NB4 (cell line): ENCODE measurements around the gene STYK1.
"Not testable (repeated sequence)": the region's sequence is repeated elsewhere in the genome, so short reads cannot be mapped to it uniquely, and the experiment has no call there.

ENCODE experiments used
- DNase-seq: peaks from one replicate; pipeline ENCODE4 v3.0.0; 2010; ENCODE audit warnings: low read depth
- H3K4me3 ChIP-seq: one replicate; pipeline ENCODE4 v1.5.1; 2011; ENCODE audit warnings: mild to moderate bottlenecking, low read depth, low read length, moderate library complexity
- MAX ChIP-seq: IDR thresholded peaks from 2 replicates; pipeline ENCODE4 v1.6.1; 2011; ENCODE audit warnings: low read depth, low read length
- MYC ChIP-seq: IDR thresholded peaks from 2 replicates; pipeline ENCODE4 v1.6.1; 2011; ENCODE audit warnings: low read depth, low read length
- POLR2A ChIP-seq: IDR thresholded peaks from 2 replicates; pipeline ENCODE4 v1.6.1; 2011; ENCODE audit warnings: mild to moderate bottlenecking; ENCODE audit not compliant: insufficient read length; ENCODE audit errors: extremely low read depth
- TF ChIP-seq, protein P1 (sequence below): IDR thresholded peaks from one replicate; pipeline ENCODE4 v1.5.1; 2012; ENCODE audit warnings: low read depth, low read length

STYK1 gene

GRCh38 chr12:10584415-10584814 lies 89.4 kb downstream of the STYK1 start:
- no peak overlapping the region for H3K4me3 ChIP-seq
- no peak for DNase-seq
- no peak for TF ChIP-seq MAX

- no peak overlapping the region for H3K4me3 ChIP-seq
- TF ChIP-seq MAX (no peak), POLR2A (no peak)
- TF ChIP-seq, protein P1, sequence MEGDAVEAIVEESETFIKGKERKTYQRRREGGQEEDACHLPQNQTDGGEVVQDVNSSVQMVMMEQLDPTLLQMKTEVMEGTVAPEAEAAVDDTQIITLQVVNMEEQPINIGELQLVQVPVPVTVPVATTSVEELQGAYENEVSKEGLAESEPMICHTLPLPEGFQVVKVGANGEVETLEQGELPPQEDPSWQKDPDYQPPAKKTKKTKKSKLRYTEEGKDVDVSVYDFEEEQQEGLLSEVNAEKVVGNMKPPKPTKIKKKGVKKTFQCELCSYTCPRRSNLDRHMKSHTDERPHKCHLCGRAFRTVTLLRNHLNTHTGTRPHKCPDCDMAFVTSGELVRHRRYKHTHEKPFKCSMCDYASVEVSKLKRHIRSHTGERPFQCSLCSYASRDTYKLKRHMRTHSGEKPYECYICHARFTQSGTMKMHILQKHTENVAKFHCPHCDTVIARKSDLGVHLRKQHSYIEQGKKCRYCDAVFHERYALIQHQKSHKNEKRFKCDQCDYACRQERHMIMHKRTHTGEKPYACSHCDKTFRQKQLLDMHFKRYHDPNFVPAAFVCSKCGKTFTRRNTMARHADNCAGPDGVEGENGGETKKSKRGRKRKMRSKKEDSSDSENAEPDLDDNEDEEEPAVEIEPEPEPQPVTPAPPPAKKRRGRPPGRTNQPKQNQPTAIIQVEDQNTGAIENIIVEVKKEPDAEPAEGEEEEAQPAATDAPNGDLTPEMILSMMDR, result no peak
- DNase-seq, result no peak
Observed at GRCh38 chr12:10582704-10583103, 91.1 kb downstream of the STYK1 start.

- not testable (repeated sequence) for DNase-seq, H3K4me3 ChIP-seq
Observed at GRCh38 chr12:10582133-10582532, 91.7 kb downstream of the STYK1 start.

DNA sequence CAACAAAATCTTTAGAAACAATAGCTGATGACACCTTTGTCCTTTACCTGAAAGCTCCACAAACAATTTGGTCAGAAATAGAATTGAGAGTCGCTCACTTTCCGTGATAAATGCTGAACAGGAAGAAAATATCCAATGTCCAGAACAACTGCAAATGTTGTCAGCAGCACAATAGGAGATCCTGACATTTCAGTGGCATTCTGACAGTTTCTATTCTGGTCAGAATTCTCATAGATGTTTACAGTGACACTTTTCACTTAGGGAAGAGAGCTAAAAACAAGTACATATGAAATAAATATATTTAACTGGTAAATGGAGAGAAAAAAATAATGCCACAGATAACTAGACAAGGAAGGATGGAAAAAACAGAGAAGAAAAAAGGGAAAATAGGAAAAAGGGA lies 99.5 kb downstream of the STYK1 start:
- DNase-seq, result no peak
- TF ChIP-seq POLR2A, result no peak
- no peak for TF ChIP-seq MYC
- TF ChIP-seq, protein P1, result no peak
- no peak for TF ChIP-seq MAX
- no peak overlapping the region for H3K4me3 ChIP-seq

- not testable (repeated sequence) for DNase-seq, H3K4me3 ChIP-seq
Observed at GRCh38 chr12:10572021-10572490, 101.8 kb downstream of the STYK1 start.

GRCh38 chr12:10571141-10571540 lies 102.7 kb downstream of the STYK1 start:
- no peak overlapping the region for H3K4me3 ChIP-seq
- no peak for DNase-seq
- TF ChIP-seq, protein P1, result no peak
- TF ChIP-seq POLR2A (no peak), MYC (no peak), MAX (no peak)
